Progenitor cell of endocrine pancreas (in vitro differentiated cells): ENCODE measurements around the gene NEK9. TPM values are rescaled to one million over a fixed set of nuclear protein-coding genes. Genes with fewer than 3 reads are reported as not detected.
A peak's percentile ranks its signal among the peaks of the same experiment; 100 is the strongest.
"Not testable (repeated sequence)": the region's sequence is repeated elsewhere in the genome, so short reads cannot be mapped to it uniquely, and the experiment has no call there.

Experiments
- DNase-seq: peaks from one replicate; pipeline ENCODE4 v3.0.0; 2021; ENCODE audit warnings: low spot score; ENCODE audit not compliant: unreplicated experiment
- H3K27ac Mint-ChIP-seq: 2 replicates; pipeline ENCODE4 v1.8.0; 2021; ENCODE audit warnings: mild to moderate bottlenecking, moderate library complexity, mixed read lengths
- H3K27me3 Mint-ChIP-seq: 2 replicates; pipeline ENCODE4 v1.8.0; 2021; ENCODE audit warnings: mixed read lengths
- H3K36me3 Mint-ChIP-seq: 2 replicates; pipeline ENCODE4 v1.8.0; 2022; ENCODE audit warnings: mixed read lengths; ENCODE audit not compliant: insufficient read depth
- H3K4me1 Mint-ChIP-seq: 2 replicates; pipeline ENCODE4 v1.8.0; 2021; ENCODE audit warnings: low read depth, mixed read lengths
- H3K4me3 Mint-ChIP-seq: 2 replicates; pipeline ENCODE4 v1.8.0; 2021; ENCODE audit warnings: low read depth, mild to moderate bottlenecking, moderate library complexity, mixed read lengths
- H3K9me3 Mint-ChIP-seq: 2 replicates; pipeline ENCODE4 v1.8.0; 2021; ENCODE audit warnings: low read depth, mixed read lengths
- total RNA-seq: library from RNA; stranded (reverse); gene quantifications from 2 replicates; pipeline ENCODE4 v1.2.1, GENCODE V29; 2021
- TF ChIP-seq, protein P1 (sequence below): fragments of 200-600 bp; sonication (generic); IDR thresholded peaks from one replicate; pipeline ENCODE4 v1.5.0; 2021; ENCODE audit warnings: antibody characterized with exemption, mild to moderate bottlenecking; ENCODE audit not compliant: unreplicated experiment

NEK9 gene
- total RNA-seq, 1 donor from 2014 or later: 97.1 TPM

DNA sequence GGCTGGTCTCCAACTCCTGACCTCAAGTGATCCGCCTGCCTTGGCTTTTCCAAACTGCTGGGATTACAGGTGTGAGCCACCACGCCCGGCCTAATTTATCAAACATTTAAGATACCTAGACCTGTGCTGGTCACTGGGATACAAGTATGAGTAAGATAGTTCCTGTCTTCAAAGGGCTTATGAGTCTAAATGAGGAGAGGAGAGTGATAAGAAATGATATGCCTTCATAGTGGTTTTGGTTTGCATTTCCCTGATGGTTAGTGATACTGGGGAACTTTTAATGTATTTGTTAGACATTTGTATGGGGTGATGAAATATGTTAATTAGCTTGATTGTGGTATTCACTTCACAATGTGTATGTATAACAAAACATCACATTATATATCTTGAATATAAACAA is 28.3 kb upstream of the NEK9 start:
- Mint-ChIP-seq H3K27me3 (no peaks in the 10 kb centered on the region), H3K36me3 (peaks cover 5% of the 10 kb centered on the region), H3K27ac (no peak overlapping the region), H3K4me1 (peaks cover 8% of the 10 kb centered on the region), H3K9me3 (no peaks in the 10 kb centered on the region), H3K4me3 (no peak overlapping the region)
- no peak for DNase-seq
- TF ChIP-seq, protein P1, sequence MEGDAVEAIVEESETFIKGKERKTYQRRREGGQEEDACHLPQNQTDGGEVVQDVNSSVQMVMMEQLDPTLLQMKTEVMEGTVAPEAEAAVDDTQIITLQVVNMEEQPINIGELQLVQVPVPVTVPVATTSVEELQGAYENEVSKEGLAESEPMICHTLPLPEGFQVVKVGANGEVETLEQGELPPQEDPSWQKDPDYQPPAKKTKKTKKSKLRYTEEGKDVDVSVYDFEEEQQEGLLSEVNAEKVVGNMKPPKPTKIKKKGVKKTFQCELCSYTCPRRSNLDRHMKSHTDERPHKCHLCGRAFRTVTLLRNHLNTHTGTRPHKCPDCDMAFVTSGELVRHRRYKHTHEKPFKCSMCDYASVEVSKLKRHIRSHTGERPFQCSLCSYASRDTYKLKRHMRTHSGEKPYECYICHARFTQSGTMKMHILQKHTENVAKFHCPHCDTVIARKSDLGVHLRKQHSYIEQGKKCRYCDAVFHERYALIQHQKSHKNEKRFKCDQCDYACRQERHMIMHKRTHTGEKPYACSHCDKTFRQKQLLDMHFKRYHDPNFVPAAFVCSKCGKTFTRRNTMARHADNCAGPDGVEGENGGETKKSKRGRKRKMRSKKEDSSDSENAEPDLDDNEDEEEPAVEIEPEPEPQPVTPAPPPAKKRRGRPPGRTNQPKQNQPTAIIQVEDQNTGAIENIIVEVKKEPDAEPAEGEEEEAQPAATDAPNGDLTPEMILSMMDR: no peak

DNA sequence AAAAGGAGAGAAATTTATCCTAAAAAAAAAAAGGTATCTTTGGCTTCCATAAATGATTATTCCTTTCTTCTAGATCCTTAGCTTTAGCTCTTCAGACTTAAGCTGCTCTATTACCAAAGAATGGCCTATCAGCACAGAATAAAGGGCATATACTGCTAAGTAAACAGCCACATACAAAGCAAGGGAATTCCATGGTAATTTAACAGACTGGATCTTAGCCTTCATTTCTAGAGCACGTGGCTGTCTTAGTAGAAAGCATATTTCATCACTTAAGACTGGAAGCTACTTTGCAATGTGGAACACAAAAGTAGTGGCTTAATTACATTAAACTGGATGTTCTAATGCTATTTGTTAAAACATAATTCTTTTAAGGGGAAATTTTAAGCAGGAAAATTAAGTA is 26.4 kb upstream of the NEK9 start:
- Mint-ChIP-seq H3K27me3 (no peaks in the 10 kb centered on the region), H3K4me1 (peaks cover 10% of the 10 kb centered on the region), H3K27ac (peak overlapping the region; percentile 37), H3K4me3 (no peak overlapping the region), H3K9me3 (no peaks in the 10 kb centered on the region), H3K36me3 (peaks cover 10% of the 10 kb centered on the region)
- TF ChIP-seq, protein P1: no peak
- DNase-seq: no peak

DNA sequence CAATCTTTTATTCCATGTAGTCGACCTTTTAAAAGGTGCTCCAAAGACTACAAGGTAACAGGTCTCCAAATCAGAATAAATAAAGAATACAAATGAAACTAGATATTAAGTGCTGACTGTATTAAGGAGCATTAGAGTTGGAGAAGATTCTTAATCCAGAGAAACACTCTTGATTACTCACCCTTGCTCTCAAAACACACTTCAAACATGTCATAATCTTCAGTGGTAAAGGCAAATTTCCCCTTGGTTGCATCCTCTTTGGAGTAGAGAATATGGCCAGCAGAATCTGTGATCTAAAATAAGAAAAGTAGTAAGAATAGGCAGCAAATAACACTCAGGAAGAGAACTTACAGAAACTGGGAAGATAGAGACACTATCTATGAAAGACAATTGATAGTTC is 25.0 kb upstream of the NEK9 start:
- Mint-ChIP-seq H3K4me1 (peaks cover 16% of the 10 kb centered on the region), H3K27me3 (no peaks in the 10 kb centered on the region), H3K4me3 (no peak overlapping the region)

DNA sequence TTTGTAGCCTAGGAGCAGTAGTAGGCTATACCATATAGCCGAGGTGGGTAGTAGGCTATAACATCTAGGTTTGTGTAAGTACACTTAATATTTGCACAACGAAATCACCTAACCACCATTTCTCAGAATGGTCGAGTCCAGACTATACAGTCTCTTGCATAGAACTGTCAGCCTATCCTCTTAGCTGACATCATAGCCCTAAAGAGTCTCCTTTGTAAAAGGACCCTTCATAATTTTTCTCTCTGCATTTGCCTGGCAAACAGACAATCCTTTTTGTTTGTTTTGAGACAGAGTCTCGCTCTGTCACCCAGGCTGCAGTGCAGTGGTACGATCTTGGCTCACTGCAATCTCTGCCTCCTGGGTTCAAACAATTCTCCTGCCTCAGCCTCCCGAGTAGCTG is 23.8 kb upstream of the NEK9 start:
- H3K9me3 Mint-ChIP-seq, H3K27me3 Mint-ChIP-seq, DNase-seq, H3K27ac Mint-ChIP-seq, H3K4me3 Mint-ChIP-seq: not testable (repeated sequence)
- H3K4me1 Mint-ChIP-seq: peaks cover 16% of the 10 kb centered on the region
- peaks cover 24% of the 10 kb centered on the region for H3K36me3 Mint-ChIP-seq

More for the DNA sequence above, 25.0 kb upstream of the NEK9 start:
- DNase-seq: no peak
- H3K36me3 Mint-ChIP-seq: peaks cover 15% of the 10 kb centered on the region
- TF ChIP-seq, protein P1: no peak
- no peak overlapping the region for H3K27ac Mint-ChIP-seq
- H3K9me3 Mint-ChIP-seq: no peaks in the 10 kb centered on the region

DNA sequence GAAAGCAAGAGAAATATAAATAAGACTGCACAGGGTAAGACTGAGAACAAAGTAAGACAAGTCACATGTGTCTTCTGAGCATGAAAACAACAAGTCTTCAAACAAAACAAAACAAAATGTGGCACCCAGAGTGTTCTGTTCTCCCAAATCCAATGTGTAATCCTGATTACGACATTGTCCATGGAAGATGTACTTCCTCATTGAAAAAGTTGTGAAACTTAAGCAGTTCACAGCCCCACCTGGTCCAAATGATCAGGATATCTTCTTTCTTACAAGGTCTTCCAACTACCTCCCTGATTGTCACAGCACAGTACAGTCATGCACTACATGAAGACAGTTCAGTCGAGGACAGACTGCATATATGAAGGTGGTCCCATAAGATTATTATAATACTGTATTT is 23.3 kb upstream of the NEK9 start:
- Mint-ChIP-seq H3K4me1 (peaks cover 14% of the 10 kb centered on the region), H3K9me3 (no peaks in the 10 kb centered on the region), H3K36me3 (peaks cover 24% of the 10 kb centered on the region), H3K27me3 (no peaks in the 10 kb centered on the region), H3K27ac (no peak overlapping the region), H3K4me3 (no peak overlapping the region)
- TF ChIP-seq, protein P1: no peak
- no peak for DNase-seq

DNA sequence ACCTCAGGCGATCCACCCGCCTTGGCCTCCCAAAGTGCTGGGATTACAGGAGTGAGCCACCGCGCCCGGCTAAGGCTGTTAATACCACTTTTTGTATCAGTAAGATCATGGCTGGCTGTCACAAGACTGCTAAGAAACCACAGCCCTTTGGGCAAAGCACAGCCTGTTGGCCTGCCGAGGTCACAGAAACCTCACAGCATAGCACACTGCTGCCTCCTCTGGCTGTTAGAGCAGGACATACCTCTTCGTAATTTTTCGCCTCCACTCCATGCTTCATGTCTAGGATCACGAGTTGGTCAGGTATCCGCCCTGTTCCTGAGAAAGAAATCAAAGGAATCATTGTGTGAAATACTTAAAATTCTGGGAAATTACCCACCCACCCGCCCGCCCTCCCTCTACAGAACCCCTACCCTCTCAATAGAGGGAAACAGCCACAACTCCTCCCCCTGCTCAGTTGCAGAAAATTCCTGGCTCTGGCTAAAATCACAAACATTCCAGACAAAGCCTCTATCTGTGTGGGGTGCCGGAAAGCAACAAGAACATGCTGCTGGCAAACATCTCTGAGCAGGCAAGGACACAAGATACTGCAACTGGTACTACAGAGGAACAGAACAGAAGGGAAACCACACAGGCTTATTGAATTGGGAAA is 20.7 kb upstream of the NEK9 start:
- Mint-ChIP-seq H3K36me3 (peaks cover 28% of the 10 kb centered on the region), H3K9me3 (no peaks in the 10 kb centered on the region), H3K27ac (peak overlapping the region; percentile 87), H3K27me3 (no peaks in the 10 kb centered on the region), H3K4me3 (no peak overlapping the region), H3K4me1 (peaks cover 11% of the 10 kb centered on the region)
- TF ChIP-seq, protein P1: peak; percentile 50
- peak; percentile 17 for DNase-seq
